ENCODE data around the gene LRBA.

GRCh38 chr4:150328496-150328895 is 686.6 kb downstream of the LRBA start:
- no peak for TF ChIP-seq CTCF (IDR thresholded peaks at IDR 0.05; ENCODE audit: low read length)
- TF ChIP-seq EZH2 (IDR thresholded peaks at IDR 0.05; ENCODE audit: borderline replicate concordance, low read length) = no peak

Measured in OCI-LY1 (cell line).